GM21390 (cell line): ENCODE measurements around the gene HAND2.
A peak's percentile ranks its signal among the peaks of the same experiment; 100 is the strongest.

Source experiments
- ATAC-seq: cut with Tn5 transposase; IDR thresholded peaks from one replicate; pipeline ENCODE4 v1.9.1; 2021; ENCODE audit not compliant: unreplicated experiment

Gene HAND2

GRCh38 chr4:173521467-173522159 lies 8.4 kb downstream of the HAND2 start:
- ATAC-seq = no peak

- ATAC-seq = no peak
These were observed 9.0 kb downstream of the HAND2 start for GRCh38 chr4:173520921-173521466.

- no peak for ATAC-seq
These were observed 10.6 kb downstream of the HAND2 start for GRCh38 chr4:173519111-173520101.

- ATAC-seq = no peak
These were observed 11.5 kb downstream of the HAND2 start for GRCh38 chr4:173518425-173519102.

- no peak for ATAC-seq
These were observed 12.1 kb downstream of the HAND2 start for GRCh38 chr4:173517781-173518424.

- ATAC-seq = no peak
These were observed 13.2 kb downstream of the HAND2 start for GRCh38 chr4:173516621-173517524.

- ATAC-seq = no peak
These were observed 14.6 kb downstream of the HAND2 start for GRCh38 chr4:173515458-173515857.

- ATAC-seq = no peak
These were observed 15.3 kb downstream of the HAND2 start for GRCh38 chr4:173514641-173515217.

GRCh38 chr4:173513651-173514050 lies 16.4 kb downstream of the HAND2 start:
- ATAC-seq = no peak

- ATAC-seq = no peak
These were observed 18.2 kb downstream of the HAND2 start for GRCh38 chr4:173511787-173512361.

- ATAC-seq = peak; percentile 35
These were observed 20.7 kb downstream of the HAND2 start for GRCh38 chr4:173509036-173510001.

GRCh38 chr4:173508386-173509035 lies 21.5 kb downstream of the HAND2 start:
- ATAC-seq = no peak

- ATAC-seq = no peak
These were observed 22.3 kb downstream of the HAND2 start for GRCh38 chr4:173507471-173508385.

- peak; percentile 14 for ATAC-seq
These were observed 23.3 kb downstream of the HAND2 start for GRCh38 chr4:173506597-173507211.

- ATAC-seq = peak; percentile 69
These were observed 24.0 kb downstream of the HAND2 start for GRCh38 chr4:173505924-173506518.

GRCh38 chr4:173504181-173504503 lies 25.9 kb downstream of the HAND2 start:
- ATAC-seq = no peak
